ENCODE data around the gene NSD1.

- TF ChIP-seq HDAC6 (IDR thresholded peaks at IDR 0.05; ENCODE audit: low read depth, low read length) (no peak), CTCF (IDR thresholded peaks at IDR 0.05 in 2 of 3, conservative IDR thresholded peaks at IDR 0.05 in 1 of 3; ENCODE audit: insufficient read depth in 2 of 3, low read depth in 1 of 3, low read length in 3 of 3) (peak; percentile 69 to 84 (median 74)), ZNF780A (CRISPR knock-in tag; IDR thresholded peaks at IDR 0.05) (no peak), ZNF639 (CRISPR knock-in tag; conservative IDR thresholded peaks at IDR 0.05 in 1 of 2, IDR thresholded peaks at IDR 0.05 in 1 of 2) (no peak), SMARCA4 (IDR thresholded peaks at IDR 0.05) (no peak; the same call in 1 of the 2 replicates)
Measured at GRCh38 chr5:177086654-177087397, 46.7 kb upstream of the NSD1 start, which contains the start of gene FGFR4.

All from K562 (cell line).